Trophoblast cell (in vitro differentiated cells and primary cell): ENCODE measurements around the gene CUX1.
A peak's percentile ranks its signal among the peaks of the same experiment; 100 is the strongest.

Experiments used
- DNase-seq, 2 donors: peaks; one replicate each; pipeline ENCODE4 v3.0.0-alpha.2; 2016
- H2AFZ ChIP-seq: 2 replicates; pipeline ENCODE4 v1.6.1; 2013; ENCODE audit warnings: low read length, moderate library complexity, mild to moderate bottlenecking; ENCODE audit not compliant: insufficient read depth, poor library complexity
- H2AK5ac ChIP-seq: 2 replicates; pipeline ENCODE4 v1.6.1; 2013; ENCODE audit warnings: mild to moderate bottlenecking, low read length
- H2BK120ac ChIP-seq: 2 replicates; pipeline ENCODE4 v1.6.1; 2013; ENCODE audit warnings: low read length, mild to moderate bottlenecking, moderate library complexity; ENCODE audit not compliant: insufficient read depth, poor library complexity
- H2BK12ac ChIP-seq: 2 replicates; pipeline ENCODE4 v1.6.1; 2013; ENCODE audit warnings: mild to moderate bottlenecking, low read length, moderate library complexity
- H2BK5ac ChIP-seq: 2 replicates; pipeline ENCODE4 v1.6.1; 2013; ENCODE audit warnings: low read length, low read depth, moderate library complexity, mild to moderate bottlenecking; ENCODE audit not compliant: poor library complexity
- H3K14ac ChIP-seq: 2 replicates; pipeline ENCODE4 v1.6.1; 2013; ENCODE audit warnings: mild to moderate bottlenecking, low read length
- H3K18ac ChIP-seq: 2 replicates; pipeline ENCODE4 v1.6.1; 2013; ENCODE audit warnings: mild to moderate bottlenecking, low read length
- H3K23ac ChIP-seq: 2 replicates; pipeline ENCODE4 v1.6.1; 2013; ENCODE audit warnings: low read length
- H3K27ac ChIP-seq: 2 replicates; pipeline ENCODE4 v1.5.1; 2013; ENCODE audit warnings: low read depth, mild to moderate bottlenecking, inconsistent platforms, low read length, moderate library complexity
- H3K27me3 ChIP-seq: 2 replicates; pipeline ENCODE4 v1.6.1; 2013; ENCODE audit warnings: inconsistent platforms, mild to moderate bottlenecking, low read length, moderate library complexity; ENCODE audit not compliant: insufficient read depth
- H3K36me3 ChIP-seq, 2 experiments: 1 replicate in 1 of 2; 2 replicates in 1 of 2; pipeline ENCODE4 v1.6.1; 2013; ENCODE audit warnings: low read length in 2 of 2, mild to moderate bottlenecking in 2 of 2, moderate library complexity in 1 of 2; ENCODE audit not compliant: insufficient read depth in 2 of 2, control insufficient read depth in 1 of 2
- H3K4ac ChIP-seq: 2 replicates; pipeline ENCODE4 v1.6.1; 2013; ENCODE audit warnings: low read depth, mild to moderate bottlenecking, low read length, moderate library complexity
- H3K4me1 ChIP-seq, 2 experiments: 1 replicate in 1 of 2; 2 replicates in 1 of 2; pipeline ENCODE4 v1.6.1; 2013; ENCODE audit warnings: low read length in 2 of 2, mild to moderate bottlenecking in 2 of 2, moderate library complexity in 1 of 2; ENCODE audit not compliant: insufficient read depth in 2 of 2, control insufficient read depth in 1 of 2
- H3K4me2 ChIP-seq: 2 replicates; pipeline ENCODE4 v1.6.1; 2013; ENCODE audit warnings: inconsistent platforms, mild to moderate bottlenecking, low read length, moderate library complexity
- H3K4me3 ChIP-seq: 2 replicates; pipeline ENCODE4 v1.5.1; 2013; ENCODE audit warnings: mild to moderate bottlenecking, low read depth, low read length, inconsistent platforms
- H3K79me1 ChIP-seq: one replicate; pipeline ENCODE4 v1.6.1; 2013; ENCODE audit warnings: low read length
- H3K79me2 ChIP-seq: 2 replicates; pipeline ENCODE4 v1.6.1; 2013; ENCODE audit warnings: low read length, mild to moderate bottlenecking; ENCODE audit not compliant: control insufficient read depth, insufficient read depth, poor library complexity
- H3K9ac ChIP-seq: 2 replicates; pipeline ENCODE4 v1.6.1; 2013; ENCODE audit warnings: mild to moderate bottlenecking, low read length
- H3K9me3 ChIP-seq: 2 replicates; pipeline ENCODE4 v1.6.1; 2013; ENCODE audit warnings: low read depth, mild to moderate bottlenecking, control low read depth, inconsistent platforms, low read length; ENCODE audit not compliant: insufficient read depth
- H4K12ac ChIP-seq: 2 replicates; pipeline ENCODE4 v1.6.1; 2013; ENCODE audit warnings: low read depth, mild to moderate bottlenecking, low read length, moderate library complexity
- H4K8ac ChIP-seq: 2 replicates; pipeline ENCODE4 v1.6.1; 2013; ENCODE audit warnings: low read depth, mild to moderate bottlenecking, low read length, moderate library complexity
- H4K91ac ChIP-seq: one replicate; pipeline ENCODE4 v1.6.1; 2013; ENCODE audit warnings: low read depth, mild to moderate bottlenecking, low read length, moderate library complexity
- WGBS: extraction: QIAGEN DNeasy Blood & Tissue Kit; methylation state at CpG from one replicate; pipeline ENCODE4 v1.1.7; 2013; ENCODE audit warnings: missing lambda C conversion rate; ENCODE audit not compliant: insufficient read length, insufficient coverage; ENCODE audit errors: extremely low coverage; 5-methylcytosine and 5-hydroxymethylcytosine counted together

Gene CUX1

DNA sequence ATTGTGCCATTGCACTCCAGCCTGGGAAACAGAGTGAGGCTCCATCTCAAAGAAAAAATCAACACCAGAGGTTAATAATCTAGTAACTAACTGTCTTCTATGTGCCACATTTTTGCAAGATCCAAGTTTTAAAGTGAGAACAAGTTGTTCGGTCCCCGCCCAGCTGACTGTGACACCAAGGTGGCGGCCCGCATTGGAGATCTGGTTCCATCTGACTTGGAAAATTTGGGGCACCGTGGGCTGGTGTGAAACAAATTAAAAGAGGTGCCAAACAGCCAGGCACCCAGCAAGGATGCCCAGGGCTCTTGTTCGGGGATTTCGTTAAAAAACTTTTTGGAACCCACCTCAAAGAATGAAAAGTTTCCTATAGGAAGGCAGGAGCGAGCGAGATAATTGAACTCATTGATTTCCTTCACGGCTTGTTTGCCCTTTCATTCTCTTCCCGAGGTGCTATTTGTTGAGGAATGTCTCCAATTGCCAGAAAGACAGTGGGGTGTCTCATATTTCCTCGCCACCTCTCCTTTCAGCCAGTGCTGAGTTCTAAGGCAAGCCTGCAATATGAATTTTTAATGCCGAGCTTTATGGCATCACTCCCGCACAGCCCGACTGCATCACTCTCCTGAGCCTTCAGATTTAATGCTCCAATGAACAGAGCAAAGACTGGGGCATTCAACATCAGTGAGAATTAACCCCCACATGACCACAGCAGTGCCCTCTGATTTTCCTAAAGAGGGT lies 312.4 kb downstream of the CUX1 start:
- no peak overlapping the region for H3K14ac ChIP-seq
- no peaks in the 10 kb centered on the region for H3K27me3 ChIP-seq
- H3K79me1 ChIP-seq = peaks cover 4% of the 10 kb centered on the region
- H3K23ac ChIP-seq = no peak overlapping the region
- no peak overlapping the region for H2AK5ac ChIP-seq
- H3K36me3 ChIP-seq = peaks cover 2 to 8% of the 10 kb centered on the region in 2 experiments
- H4K12ac ChIP-seq = no peak overlapping the region
- no peak overlapping the region for H2AFZ ChIP-seq
- H3K9me3 ChIP-seq = no peaks in the 10 kb centered on the region
- no peak overlapping the region for H3K4ac ChIP-seq
- H4K91ac ChIP-seq = no peak overlapping the region
- no peak overlapping the region for H3K9ac ChIP-seq
- no CpG with 5 or more reads among the region's 15 CpGs for WGBS
- peaks cover 5 to 12% of the 10 kb centered on the region in 2 experiments for H3K4me1 ChIP-seq
- H2BK12ac ChIP-seq = no peak overlapping the region
- H3K27ac ChIP-seq = no peak overlapping the region
- no peak overlapping the region for H2BK5ac ChIP-seq
- no peak overlapping the region for H3K18ac ChIP-seq
- no peak overlapping the region for H3K4me3 ChIP-seq
- no peak overlapping the region for H2BK120ac ChIP-seq
- H4K8ac ChIP-seq = no peak overlapping the region
- H3K79me2 ChIP-seq = no peaks in the 10 kb centered on the region
- H3K4me2 ChIP-seq = no peak overlapping the region
- DNase-seq = no peak

DNA sequence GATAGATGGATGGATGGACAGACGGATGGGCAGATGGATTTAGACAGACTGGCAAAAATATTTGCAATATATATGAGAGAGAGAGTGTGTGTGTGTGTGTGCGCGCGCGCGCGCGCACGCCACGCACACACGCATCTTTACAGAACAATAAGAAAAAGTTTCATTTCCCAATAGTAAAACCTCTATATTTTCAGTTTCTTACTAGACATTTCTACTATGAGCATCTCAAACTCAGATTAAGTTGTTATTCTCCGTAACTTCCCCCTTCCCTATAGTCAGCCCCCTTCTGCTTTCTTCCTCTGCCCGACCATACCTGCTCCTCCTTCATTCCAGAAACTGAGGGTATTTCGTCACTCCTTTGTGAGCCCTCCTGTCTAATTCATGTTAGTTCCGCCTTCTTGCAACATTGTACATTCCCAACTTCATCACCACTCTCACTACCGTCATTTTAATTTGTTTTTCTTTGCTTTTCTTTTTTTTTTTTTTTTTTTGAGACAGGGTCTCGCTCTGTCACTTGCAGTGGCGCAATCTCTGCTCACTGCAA lies 314.9 kb downstream of the CUX1 start:
- H3K14ac ChIP-seq = no peak overlapping the region
- H3K4me3 ChIP-seq = no peak overlapping the region
- no peaks in the 10 kb centered on the region for H3K9me3 ChIP-seq
- H4K91ac ChIP-seq = no peak overlapping the region
- no peak overlapping the region for H3K9ac ChIP-seq
- no peaks in the 10 kb centered on the region for H3K27me3 ChIP-seq
- no peak overlapping the region for H3K23ac ChIP-seq
- H2AFZ ChIP-seq = no peak overlapping the region
- DNase-seq = peak; percentile 59 to 89
- H3K18ac ChIP-seq = no peak overlapping the region
- H2AK5ac ChIP-seq = no peak overlapping the region
- H3K4ac ChIP-seq = no peak overlapping the region
- no peak overlapping the region for H2BK120ac ChIP-seq
- H4K8ac ChIP-seq = no peak overlapping the region
- H3K4me1 ChIP-seq = peaks cover 1 to 9% of the 10 kb centered on the region in 2 experiments
- no peaks in the 10 kb centered on the region for H3K79me2 ChIP-seq
- no CpG with 5 or more reads among the region's 18 CpGs for WGBS
- no peak overlapping the region for H4K12ac ChIP-seq
- no peak overlapping the region for H2BK5ac ChIP-seq
- no peak overlapping the region for H2BK12ac ChIP-seq
- no peaks in the 10 kb centered on the region for H3K79me1 ChIP-seq
- H3K27ac ChIP-seq = no peak overlapping the region
- peaks cover 2 to 9% of the 10 kb centered on the region in 2 experiments for H3K36me3 ChIP-seq
- no peak overlapping the region for H3K4me2 ChIP-seq

DNA sequence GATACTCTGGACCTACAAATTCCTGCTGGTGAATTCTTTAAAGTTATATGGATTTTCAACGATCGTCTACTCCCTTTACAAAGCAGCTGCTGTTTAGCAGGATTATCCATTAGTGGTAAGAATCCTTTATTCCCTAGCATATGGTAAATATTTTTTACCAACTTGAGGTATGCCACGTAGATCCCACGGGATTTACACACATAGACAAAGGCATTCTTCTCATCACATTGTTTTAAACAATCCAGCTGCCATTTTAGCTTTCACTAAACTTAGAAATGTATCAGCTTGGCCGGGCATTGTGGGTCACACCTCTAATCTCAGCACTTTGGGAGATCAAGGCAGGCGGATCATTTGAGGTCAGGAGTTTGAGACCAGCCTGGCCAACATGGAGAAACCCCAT lies 321.2 kb downstream of the CUX1 start:
- no peak overlapping the region for H3K4me3 ChIP-seq
- H2BK5ac ChIP-seq = no peak overlapping the region
- H3K23ac ChIP-seq = no peak overlapping the region
- H3K27ac ChIP-seq = no peak overlapping the region
- H3K27me3 ChIP-seq = no peaks in the 10 kb centered on the region
- H3K9ac ChIP-seq = no peak overlapping the region
- DNase-seq = no peak
- H2BK120ac ChIP-seq = no peak overlapping the region
- no peaks in the 10 kb centered on the region for H3K9me3 ChIP-seq
- H3K79me1 ChIP-seq = no peaks in the 10 kb centered on the region
- peaks cover 0 to 4% of the 10 kb centered on the region in 2 experiments for H3K4me1 ChIP-seq
- H2BK12ac ChIP-seq = no peak overlapping the region
- H2AK5ac ChIP-seq = no peak overlapping the region
- no peak overlapping the region for H3K4ac ChIP-seq
- H4K8ac ChIP-seq = no peak overlapping the region
- no CpG with 5 or more reads among the region's 6 CpGs for WGBS
- no peak overlapping the region for H2AFZ ChIP-seq
- no peaks in the 10 kb centered on the region for H3K79me2 ChIP-seq
- H3K36me3 ChIP-seq = peaks cover 0 to 8% of the 10 kb centered on the region in 2 experiments
- no peak overlapping the region for H3K14ac ChIP-seq
- no peak overlapping the region for H4K12ac ChIP-seq
- no peak overlapping the region for H3K18ac ChIP-seq
- no peak overlapping the region for H4K91ac ChIP-seq
- H3K4me2 ChIP-seq = no peak overlapping the region

DNA sequence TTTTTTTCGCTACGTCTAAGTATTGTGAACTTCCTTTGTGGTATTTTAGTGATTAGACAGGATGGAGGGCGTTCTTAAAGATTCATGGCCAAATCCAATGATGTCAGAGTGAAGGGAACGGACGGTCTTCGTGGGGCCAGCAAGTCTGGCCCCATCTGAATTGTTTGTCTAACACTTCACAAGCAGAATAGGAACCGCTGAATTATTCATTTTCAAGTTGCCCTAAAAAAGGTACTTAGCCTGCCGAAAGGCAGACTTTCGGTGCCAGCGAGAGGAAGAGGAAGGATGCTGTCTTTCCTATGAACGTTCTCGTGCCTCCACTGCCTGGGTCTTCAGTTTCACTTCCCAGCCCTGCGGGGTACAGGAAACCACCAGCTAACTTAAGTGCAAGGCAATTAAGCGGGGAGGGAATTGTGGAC lies 323.5 kb downstream of the CUX1 start:
- H3K14ac ChIP-seq = no peak overlapping the region
- no peak overlapping the region for H3K27ac ChIP-seq
- DNase-seq = no peak
- no CpG with 5 or more reads among the region's 14 CpGs for WGBS
- H4K8ac ChIP-seq = no peak overlapping the region
- H4K12ac ChIP-seq = no peak overlapping the region
- H2BK120ac ChIP-seq = no peak overlapping the region
- H3K4me3 ChIP-seq = no peak overlapping the region
- no peaks in the 10 kb centered on the region for H3K79me2 ChIP-seq
- H3K27me3 ChIP-seq = no peaks in the 10 kb centered on the region
- H3K9me3 ChIP-seq = no peaks in the 10 kb centered on the region
- no peak overlapping the region for H2AK5ac ChIP-seq
- peaks cover 0 to 5% of the 10 kb centered on the region in 2 experiments for H3K36me3 ChIP-seq
- no peaks in the 10 kb centered on the region for H3K4me1 ChIP-seq
- H4K91ac ChIP-seq = peak overlapping the region; percentile 24
- no peak overlapping the region for H2BK5ac ChIP-seq
- no peaks in the 10 kb centered on the region for H3K79me1 ChIP-seq
- no peak overlapping the region for H3K9ac ChIP-seq
- H3K4me2 ChIP-seq = no peak overlapping the region
- no peak overlapping the region for H3K23ac ChIP-seq
- H3K4ac ChIP-seq = no peak overlapping the region
- H2BK12ac ChIP-seq = no peak overlapping the region
- H2AFZ ChIP-seq = no peak overlapping the region
- H3K18ac ChIP-seq = no peak overlapping the region
